ENCODE measurements around the gene RPL27A. TPM values are rescaled to one million over a fixed set of nuclear protein-coding genes. Genes with fewer than 3 reads are reported as not detected.

Gene RPL27A
- total and polyA plus RNA-seq, 2 of the 8 experiments (the other 6 are each of a cell fraction or from before 2014, with no cell fraction given): 1,756 to 1,777 TPM

GRCh38 chr11:8639655-8640054 lies 42.9 kb upstream of the RPL27A start:
- H3K56ac ChIP-seq (replicated peaks; ENCODE audit: insufficient read length, low read depth, low read length): no peak overlapping the region
- H3K79me2 ChIP-seq (ENCODE audit: control insufficient read depth in 1 of 2, insufficient read depth in 2 of 2, low read length in 2 of 2): no peaks in the 10 kb centered on the region
- no peak overlapping the region for H2BK15ac ChIP-seq (ENCODE audit: low read length)
- DNase-seq (ENCODE audit: low read depth in 1 of 2, low spot score in 2 of 2) (no peak), FAIRE-seq (no peak)
- no peak overlapping the region for H3K18ac ChIP-seq (ENCODE audit: extremely low read depth, low read length)
- no peak overlapping the region for H4K5ac ChIP-seq (ENCODE audit: insufficient read length, low read depth, low read length)
- H3K79me1 ChIP-seq (ENCODE audit: low read depth, low read length): no peaks in the 10 kb centered on the region
- H3K23me2 ChIP-seq (ENCODE audit: low read depth, low read length): no peaks in the 10 kb centered on the region; the same call in 1 of the 2 replicates
- H3K23ac ChIP-seq (ENCODE audit: insufficient read length): no peak overlapping the region
- ChIA-PET POLR2A (ENCODE audit: partially characterized antibody) (interaction anchor here (0.9 to 6.6 kb wide), 5 partner anchors 8 to 48 kb away, joined by 3 to 41 read pairs (median 8); partner anchors contain the start of genes RPL27A and TRIM66), CTCF (ENCODE audit: partially characterized antibody) (interaction anchor here (0.9 to 1.9 kb wide), 12 partner anchors 10 to 375 kb away, joined by 3 to 7 read pairs (median 4); partner anchors contain the start of genes LMO1, RPL27A and TRIM66)
- no peaks in the 10 kb centered on the region for H4K20me1 ChIP-seq (replicated peaks in 1 of 2; ENCODE audit: control insufficient read depth in 1 of 2, insufficient read depth in 2 of 2, low read length in 2 of 2)
- peaks cover 0 to 2% (median 0%) of the 10 kb centered on the region in 4 experiments; a peak in 1 of 8 replicates for H3K36me3 ChIP-seq (ENCODE audit: control insufficient read depth in 2 of 4, insufficient read depth in 4 of 4, low read length in 3 of 4)
- no peak overlapping the region for H3K9ac ChIP-seq (replicated peaks in 1 of 4; ENCODE audit: extremely low read depth in 1 of 4, low read depth in 3 of 4, low read length in 3 of 4)
- no peak overlapping the region for H2AFZ ChIP-seq (ENCODE audit: low read length)
- H3K27ac ChIP-seq (ENCODE audit: low read depth, low read length): no peak overlapping the region
- peak overlapping the region in 1 of 2 experiments; percentile 39; a peak in 1 of 4 replicates for H3K4me2 ChIP-seq (ENCODE audit: insufficient read depth in 1 of 2, low read depth in 2 of 2, low read length in 2 of 2)
- H2AK5ac ChIP-seq (ENCODE audit: low read depth, low read length): no peak overlapping the region
- H2BK120ac ChIP-seq (replicated peaks; ENCODE audit: low read depth, low read length): no peak overlapping the region
- TF ChIP-seq POLR2A (IDR thresholded peaks at IDR 0.05; ENCODE audit: control extremely low read depth in 1 of 2, low read depth in 2 of 2, low read length in 2 of 2): no peak
- no peak for TF ChIP-seq MAX (IDR thresholded peaks at IDR 0.05)
- no peak for TF ChIP-seq EGR1 (IDR thresholded peaks at IDR 0.05; ENCODE audit: borderline replicate concordance, low read depth, low read length)
- TF ChIP-seq POLR2AphosphoS5 (IDR thresholded peaks at IDR 0.05; ENCODE audit: low read depth, low read length): no peak
- no peak for TF ChIP-seq HDAC2 (IDR thresholded peaks at IDR 0.05; ENCODE audit: borderline replicate concordance in 1 of 2, low read depth in 2 of 2, low read length in 2 of 2)
- TF ChIP-seq CBX5 (IDR thresholded peaks at IDR 0.05; ENCODE audit: low read depth, low read length): no peak
- no peak for TF ChIP-seq JUND (IDR thresholded peaks at IDR 0.05; ENCODE audit: low read length)
- TF ChIP-seq JUN (IDR thresholded peaks at IDR 0.05; ENCODE audit: low read depth, low read length): no peak
- no peak for TF ChIP-seq SRF (IDR thresholded peaks at IDR 0.05; ENCODE audit: low read depth, low read length)
- TF ChIP-seq SP2 (IDR thresholded peaks at IDR 0.05; ENCODE audit: low read length): no peak
- H3K9me3 ChIP-seq (ENCODE audit: insufficient read depth in 2 of 2, low read depth in 1 of 2, low read length in 1 of 2): no peaks in the 10 kb centered on the region
- H3K4ac ChIP-seq (replicated peaks; ENCODE audit: insufficient read length, low read depth, low read length): no peak overlapping the region
- peak overlapping the region; percentile 86; the same call in 1 of the 2 replicates for H2BK12ac ChIP-seq (ENCODE audit: low read depth, low read length)
- H3K4me3 ChIP-seq (ENCODE audit: extremely low read depth in 1 of 4, insufficient read depth in 2 of 4, low read depth in 3 of 4, low read length in 4 of 4): no peak overlapping the region
- H2BK20ac ChIP-seq (ENCODE audit: low read length): no peak overlapping the region; the same call in 1 of the 2 replicates
- H4K91ac ChIP-seq (replicated peaks; ENCODE audit: insufficient read length, low read length): no peak overlapping the region
- H4K8ac ChIP-seq (ENCODE audit: extremely low read depth, insufficient read depth, low read length): no peak overlapping the region
- H3K27me3 ChIP-seq (replicated peaks in 1 of 4; ENCODE audit: control insufficient read depth in 3 of 4, extremely low read depth in 1 of 4, insufficient read depth in 3 of 4, low read length in 3 of 4): no peaks in the 10 kb centered on the region
- H3K4me1 ChIP-seq (replicated peaks in 1 of 4; ENCODE audit: control insufficient read depth in 3 of 4, insufficient read depth in 4 of 4, low read length in 3 of 4): peaks cover 4 to 9% (median 9%) of the 10 kb centered on the region in 4 experiments; a peak in 6 of 7 replicates
- WGBS, 2 experiments (ENCODE audit: extremely low coverage in 1 of 2, insufficient coverage in 1 of 2, insufficient read length in 1 of 2, insufficient replicate concordance in 2 of 2, low coverage in 1 of 2, low lambda C conversion rate in 2 of 2, missing lambda C conversion rate in 1 of 2): 93% methylated on average over 3 of the region's 3 CpGs; no CpG with 5 or more reads in 1 of the 2 experiments
- H2BK5ac ChIP-seq (ENCODE audit: low read depth, low read length): peak overlapping the region; percentile 41; the same call in 1 of the 2 replicates
- H3K14ac ChIP-seq (ENCODE audit: insufficient read length): no peak overlapping the region

All from H1 (cell line).